ENCODE data around the gene CPT1A.

DNA sequence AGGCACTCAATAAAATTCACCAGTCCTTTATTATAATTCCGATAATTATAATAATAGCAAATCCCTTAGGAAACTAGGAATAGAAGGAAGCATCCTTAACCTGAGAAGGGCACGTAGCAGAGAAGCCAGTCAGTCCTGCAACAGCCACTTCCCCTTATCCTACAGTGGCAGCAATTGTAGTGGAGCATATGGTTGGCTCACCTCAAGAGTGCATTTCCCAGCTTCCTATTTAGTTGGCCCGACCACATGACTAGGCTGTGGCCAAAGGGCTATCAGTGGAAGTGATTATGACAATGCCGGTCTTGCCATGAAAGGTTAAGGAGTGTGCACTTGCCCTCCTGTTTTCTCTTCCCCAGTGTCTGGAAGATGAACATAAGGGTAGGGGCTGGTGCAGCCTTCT, 117.4 kb downstream of the CPT1A start:
- TF ChIP-seq, protein P1, sequence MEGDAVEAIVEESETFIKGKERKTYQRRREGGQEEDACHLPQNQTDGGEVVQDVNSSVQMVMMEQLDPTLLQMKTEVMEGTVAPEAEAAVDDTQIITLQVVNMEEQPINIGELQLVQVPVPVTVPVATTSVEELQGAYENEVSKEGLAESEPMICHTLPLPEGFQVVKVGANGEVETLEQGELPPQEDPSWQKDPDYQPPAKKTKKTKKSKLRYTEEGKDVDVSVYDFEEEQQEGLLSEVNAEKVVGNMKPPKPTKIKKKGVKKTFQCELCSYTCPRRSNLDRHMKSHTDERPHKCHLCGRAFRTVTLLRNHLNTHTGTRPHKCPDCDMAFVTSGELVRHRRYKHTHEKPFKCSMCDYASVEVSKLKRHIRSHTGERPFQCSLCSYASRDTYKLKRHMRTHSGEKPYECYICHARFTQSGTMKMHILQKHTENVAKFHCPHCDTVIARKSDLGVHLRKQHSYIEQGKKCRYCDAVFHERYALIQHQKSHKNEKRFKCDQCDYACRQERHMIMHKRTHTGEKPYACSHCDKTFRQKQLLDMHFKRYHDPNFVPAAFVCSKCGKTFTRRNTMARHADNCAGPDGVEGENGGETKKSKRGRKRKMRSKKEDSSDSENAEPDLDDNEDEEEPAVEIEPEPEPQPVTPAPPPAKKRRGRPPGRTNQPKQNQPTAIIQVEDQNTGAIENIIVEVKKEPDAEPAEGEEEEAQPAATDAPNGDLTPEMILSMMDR (IDR thresholded peaks at IDR 0.05 in 4 of 5, conservative IDR thresholded peaks at IDR 0.05 in 1 of 5): no peak
- TF ChIP-seq POLR2A (IDR thresholded peaks at IDR 0.05): no peak
